SK-N-SH treated with all-trans-retinoic acid at 6 μM for 48 hours (cell line): ENCODE data around the gene AGBL5.

Experiments used
- ARNTL ChIP-seq: fragments of 450-650 bp; formaldehyde crosslinking; IDR thresholded peaks from 2 replicates; pipeline ENCODE4 v1.5.0; 2020; ENCODE audit warnings: low read depth, mild to moderate bottlenecking, moderate library complexity, borderline replicate concordance
- GLIS3 ChIP-seq: fragments of 250-450 bp; sonication (Bioruptor Pico); IDR thresholded peaks from 2 replicates; pipeline ENCODE4 v1.5.0; 2020; ENCODE audit warnings: mild to moderate bottlenecking, moderate library complexity
- ISL1 ChIP-seq: fragments of 250-450 bp; sonication (Bioruptor Pico); IDR thresholded peaks from 2 replicates; pipeline ENCODE4 v2.1.2; 2022; ENCODE audit warnings: mild to moderate bottlenecking, moderate library complexity
- PATZ1 ChIP-seq: fragments of 250-450 bp; sonication (Bioruptor Pico); IDR thresholded peaks from 2 replicates; pipeline ENCODE4 v1.8.0; 2020; ENCODE audit warnings: mild to moderate bottlenecking, moderate library complexity, borderline replicate concordance
- PPARA ChIP-seq: fragments of 250-450 bp; sonication (Bioruptor Pico); IDR thresholded peaks from 2 replicates; pipeline ENCODE4 v1.5.0; 2020; ENCODE audit warnings: mild to moderate bottlenecking, borderline replicate concordance
- RARB ChIP-seq: fragments of 250-450 bp; sonication (Bioruptor Pico); IDR thresholded peaks from 2 replicates; pipeline ENCODE4 v1.8.0; 2021; ENCODE audit warnings: mild to moderate bottlenecking, moderate library complexity
- SNAI2 ChIP-seq: fragments of 250-450 bp; sonication (Bioruptor Pico); IDR thresholded peaks from 2 replicates; pipeline ENCODE4 v1.5.0; 2020; ENCODE audit warnings: mild to moderate bottlenecking, moderate library complexity
- ZC3H10 ChIP-seq: fragments of 250-450 bp; sonication (Bioruptor Pico); IDR thresholded peaks from 2 replicates; pipeline ENCODE4 v1.5.1; 2021; ENCODE audit warnings: mild to moderate bottlenecking, moderate library complexity
- ZFP3 ChIP-seq: fragments of 250-450 bp; sonication (Bioruptor Pico); IDR thresholded peaks from 2 replicates; pipeline ENCODE4 v1.5.0; 2020; ENCODE audit warnings: mild to moderate bottlenecking, moderate library complexity
- ZNF8 ChIP-seq: fragments of 450-650 bp; formaldehyde crosslinking; IDR thresholded peaks from 2 replicates; pipeline ENCODE4 v1.5.0; 2020; ENCODE audit warnings: mild to moderate bottlenecking, moderate library complexity

DNA sequence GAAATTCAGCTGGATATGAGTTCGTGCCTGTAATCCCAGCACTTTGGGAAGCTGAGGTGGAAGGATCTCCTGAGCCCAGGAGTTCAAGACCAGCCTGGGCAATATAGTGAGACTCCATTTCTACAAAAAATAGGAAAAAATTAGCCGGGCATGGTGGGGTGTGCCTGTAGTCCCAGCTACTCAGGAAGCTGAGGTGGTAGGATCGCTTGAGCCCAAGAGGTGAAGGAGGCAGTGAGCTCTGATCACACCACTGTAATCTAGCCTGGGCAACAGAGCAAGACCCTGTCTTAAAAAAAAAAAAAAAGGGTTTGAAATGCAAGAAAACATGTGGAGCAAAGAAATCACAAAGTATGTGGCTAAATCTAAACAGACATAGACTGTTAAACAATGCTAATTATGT is 57.6 kb downstream of the AGBL5 start:
- no peak for TF ChIP-seq ZNF8 (CRISPR knock-in tag)
- TF ChIP-seq PPARA (CRISPR knock-in tag), result no peak
- TF ChIP-seq GLIS3, result no peak
- no peak for TF ChIP-seq ISL1
- no peak for TF ChIP-seq ZFP3 (CRISPR knock-in tag)
- no peak for TF ChIP-seq RARB (CRISPR knock-in tag)
- no peak for TF ChIP-seq PATZ1 (CRISPR knock-in tag)
- TF ChIP-seq SNAI2 (CRISPR knock-in tag), result no peak
- no peak for TF ChIP-seq ARNTL
- TF ChIP-seq ZC3H10 (CRISPR knock-in tag), result no peak
